ENCODE results near the gene HPS1.

The HPS1 gene

DNA sequence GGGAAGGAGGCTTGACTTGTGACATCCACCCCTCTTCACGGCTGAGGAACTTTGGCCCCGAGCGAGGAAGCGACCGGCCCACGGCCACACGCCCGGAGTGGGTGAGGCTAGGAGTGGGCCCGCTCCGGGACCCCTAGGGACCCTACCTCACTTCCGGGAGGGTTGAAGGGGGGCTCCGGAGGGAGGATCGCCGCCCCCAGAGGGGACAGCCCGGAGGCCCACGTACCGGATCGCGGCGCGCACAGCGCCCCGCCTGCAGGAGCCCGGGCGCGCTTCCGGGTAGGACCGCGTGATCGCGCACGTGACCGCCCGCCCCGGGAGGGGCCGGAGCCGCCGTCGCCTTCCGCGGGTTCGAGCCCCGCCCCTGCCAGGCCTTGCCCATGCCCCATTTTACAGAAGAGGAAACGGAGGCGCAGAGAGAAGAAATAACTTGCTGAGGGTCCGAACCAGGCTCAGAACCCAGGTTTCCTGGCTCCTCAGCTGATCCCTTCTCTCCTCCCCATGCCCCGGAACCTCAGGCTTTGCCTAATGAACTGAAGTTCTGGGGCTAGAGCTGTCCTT lies at the start of gene HPS1:
TSS of gene HPS1 (minus strand) at position 275 of the 561 bp plus-strand sequence. CDS start 3,695 bp downstream, outside the sequence.
- DNase-seq: peak; percentile 67

DNA sequence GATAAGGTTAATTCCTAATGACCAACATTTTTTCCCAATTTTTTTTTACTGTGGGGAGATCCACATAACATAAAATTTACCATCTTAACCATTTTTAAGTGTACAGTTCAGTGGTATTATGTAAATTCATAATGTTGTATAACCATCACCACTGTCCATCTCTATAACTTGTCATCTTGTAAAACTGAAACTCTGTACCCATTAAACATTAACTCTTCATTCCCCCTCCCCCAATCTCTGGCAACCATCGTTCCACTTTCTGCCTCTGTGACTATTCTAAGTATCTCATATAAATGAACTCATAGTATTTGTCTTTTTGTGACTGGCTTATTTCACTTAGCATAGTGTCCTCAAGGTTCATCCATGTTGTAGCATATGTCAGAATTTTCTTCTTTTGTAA lies 46.0 kb upstream of the HPS1 start:
- DNase-seq: no peak

DNA sequence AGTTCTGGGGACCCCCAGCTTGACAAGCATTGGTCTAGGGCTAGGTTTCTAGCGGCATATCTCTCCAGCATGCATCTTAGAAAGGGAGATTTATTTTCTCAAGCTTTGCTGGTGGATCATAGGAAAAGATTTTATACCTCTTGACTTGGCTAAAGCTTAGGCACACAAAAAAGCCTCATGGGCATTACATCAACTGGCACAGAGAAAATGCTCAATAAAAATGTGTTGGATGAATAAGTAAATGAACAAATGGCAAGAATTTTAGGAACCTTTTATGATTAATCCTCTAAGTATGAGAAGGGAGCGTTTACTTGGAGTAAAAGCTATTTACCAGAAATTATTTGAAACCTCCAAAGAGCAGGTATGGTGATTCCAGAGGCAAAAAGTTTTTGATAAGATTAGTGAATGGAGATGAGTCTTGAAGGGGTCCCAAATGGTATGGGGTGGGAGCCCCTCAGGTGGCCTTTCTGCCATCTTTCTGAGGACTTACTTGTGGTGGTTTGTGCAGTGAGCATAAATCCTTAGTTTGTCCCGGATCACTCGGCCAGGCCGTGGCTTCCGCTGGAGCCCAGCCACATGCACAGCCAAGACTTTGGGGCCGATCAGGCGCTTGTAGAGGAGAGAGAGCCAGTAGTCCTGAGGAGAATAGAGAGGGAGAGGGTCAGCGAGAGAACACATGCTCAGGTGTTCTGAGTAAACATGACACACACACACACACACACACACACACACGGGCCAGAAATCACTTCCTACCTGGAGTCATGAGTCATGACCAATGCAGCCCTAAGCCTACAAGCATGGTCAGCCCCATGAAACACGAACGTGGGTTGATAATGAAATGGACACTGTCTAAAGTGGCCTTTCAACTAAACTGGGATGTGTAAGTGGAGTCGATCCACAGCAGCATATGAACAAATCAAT lies 43.1 kb upstream of the HPS1 start:
- no peak for DNase-seq

DNA sequence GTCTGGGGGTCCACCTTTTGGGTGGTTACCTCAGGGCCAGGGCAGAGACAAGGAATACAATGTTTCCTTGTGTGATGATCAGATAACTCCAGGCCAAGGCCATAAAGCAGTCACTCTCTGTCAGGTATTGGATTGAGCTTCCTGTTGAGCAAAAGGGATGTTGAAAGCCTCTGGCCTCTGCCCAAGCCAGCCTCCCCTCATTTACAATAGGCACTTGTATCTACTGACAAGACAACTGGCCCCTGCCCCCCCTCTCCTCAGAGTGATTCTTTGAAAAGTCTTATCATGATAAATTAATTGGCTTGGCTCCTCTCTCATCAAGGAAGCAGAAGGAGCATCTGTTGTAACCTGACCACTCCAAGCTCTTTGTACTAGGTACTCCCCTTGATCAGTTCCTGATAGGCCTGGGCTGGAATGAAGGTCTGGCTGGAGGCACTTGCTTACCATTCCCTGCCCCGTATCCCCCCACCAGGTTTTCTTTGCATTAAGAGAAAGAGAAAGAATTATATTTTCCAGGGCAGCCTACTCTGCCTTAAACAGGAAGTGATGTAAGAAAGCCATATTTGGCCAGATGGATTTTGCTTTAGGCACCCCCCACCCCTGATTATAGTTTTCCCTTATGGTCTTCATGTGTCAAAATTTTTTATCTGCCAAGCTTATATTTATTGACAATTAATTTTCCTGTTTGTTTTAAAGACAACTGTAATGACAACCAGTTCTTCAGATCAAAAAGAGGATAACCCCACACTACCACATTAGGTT lies 42.1 kb upstream of the HPS1 start:
- no peak for DNase-seq

DNA sequence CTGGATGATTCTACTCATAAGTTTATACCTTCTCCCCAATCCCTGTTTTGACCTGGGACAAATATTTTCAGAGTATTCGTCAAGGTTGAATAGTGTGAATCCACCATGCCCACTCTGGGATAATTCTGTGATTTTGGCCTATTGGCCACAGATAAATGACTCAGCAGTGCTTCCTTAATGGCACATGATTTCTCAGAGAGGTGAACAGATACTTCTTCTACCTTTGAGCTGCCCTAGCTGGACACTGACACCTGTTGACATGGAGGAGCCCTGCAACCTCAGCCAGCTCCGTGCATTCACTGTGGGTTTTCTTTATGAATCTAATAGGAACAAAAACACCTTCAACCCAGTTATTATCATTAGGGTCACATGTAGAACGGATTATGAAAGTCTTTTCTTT lies 40.9 kb upstream of the HPS1 start:
- DNase-seq: no peak

DNA sequence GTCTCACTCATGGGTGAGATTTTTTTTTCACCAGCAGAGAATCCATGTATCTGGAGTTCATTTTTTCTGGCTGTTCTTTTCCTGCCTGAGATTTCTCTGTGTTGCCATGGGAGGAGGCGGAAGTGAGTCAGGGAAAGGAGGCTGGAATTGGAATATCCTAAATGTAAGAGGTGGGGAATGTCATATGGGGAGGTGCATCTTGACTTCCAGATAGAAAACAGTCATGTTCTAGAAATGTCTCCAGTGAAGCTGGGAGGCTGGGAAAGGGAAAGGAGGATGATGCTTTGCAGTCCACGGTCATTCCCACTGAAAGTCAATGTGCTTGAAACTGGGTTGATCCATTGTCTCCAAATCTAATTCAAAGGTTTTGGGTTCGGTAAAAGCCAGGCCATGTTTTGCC lies 39.7 kb upstream of the HPS1 start:
- no peak for DNase-seq

DNA sequence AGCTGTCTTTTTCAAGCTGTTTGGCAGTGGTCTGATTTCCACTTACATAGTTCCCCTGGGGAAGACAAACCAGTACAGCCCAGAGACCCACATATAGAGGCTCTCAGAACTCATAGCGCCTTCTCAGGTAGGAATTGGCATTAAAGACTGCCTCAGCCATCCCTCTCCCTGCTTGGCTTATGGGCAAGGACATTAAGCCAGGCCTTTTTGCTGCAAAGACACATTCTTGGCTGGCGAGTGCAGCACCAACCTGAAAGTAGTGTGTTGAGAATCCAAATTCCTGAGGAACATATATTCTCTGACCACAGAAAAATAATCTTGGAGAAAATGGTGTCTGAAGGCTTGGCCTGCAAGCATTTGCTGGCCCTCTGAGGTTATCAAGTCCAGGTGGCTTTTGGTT lies 39.2 kb upstream of the HPS1 start:
- no peak for DNase-seq

DNA sequence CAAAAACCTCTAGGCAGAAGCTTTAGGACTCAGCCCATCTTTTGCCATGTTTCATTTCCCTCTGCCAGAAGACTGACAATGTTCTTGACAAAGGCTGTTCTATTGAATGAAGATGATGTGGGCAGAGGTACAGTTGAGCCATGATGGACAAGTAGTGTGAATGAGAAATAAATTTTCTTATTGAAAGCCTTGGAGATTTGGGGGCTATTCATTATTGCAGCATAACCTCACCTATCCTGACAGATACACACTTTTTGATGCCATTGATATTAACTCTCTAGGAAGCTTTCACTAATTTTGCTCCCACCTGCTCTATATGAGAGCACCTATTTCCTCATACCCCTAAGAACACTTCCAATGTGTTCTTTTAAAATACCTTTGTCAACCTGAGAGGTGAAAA lies 36.9 kb upstream of the HPS1 start:
- no peak for DNase-seq

DNA sequence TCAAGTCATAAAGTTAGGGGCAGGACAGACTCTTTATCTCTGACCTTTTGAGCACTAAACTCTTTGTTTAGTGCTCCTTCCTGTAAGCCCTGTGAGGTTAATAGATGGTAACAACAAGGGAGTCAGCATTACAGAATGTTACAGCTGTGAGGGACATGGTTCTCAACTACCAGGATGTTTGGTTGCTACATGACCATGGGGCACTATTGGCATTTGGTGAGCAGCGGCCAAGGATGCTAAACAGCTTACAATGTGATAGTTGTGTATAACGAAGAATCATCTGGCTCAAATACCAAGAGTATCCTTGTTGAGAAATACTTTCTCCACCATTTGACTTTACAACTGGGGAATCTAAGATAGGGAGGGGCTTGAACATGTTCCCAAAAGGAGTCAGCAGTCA lies 35.4 kb upstream of the HPS1 start:
- DNase-seq: no peak

DNA sequence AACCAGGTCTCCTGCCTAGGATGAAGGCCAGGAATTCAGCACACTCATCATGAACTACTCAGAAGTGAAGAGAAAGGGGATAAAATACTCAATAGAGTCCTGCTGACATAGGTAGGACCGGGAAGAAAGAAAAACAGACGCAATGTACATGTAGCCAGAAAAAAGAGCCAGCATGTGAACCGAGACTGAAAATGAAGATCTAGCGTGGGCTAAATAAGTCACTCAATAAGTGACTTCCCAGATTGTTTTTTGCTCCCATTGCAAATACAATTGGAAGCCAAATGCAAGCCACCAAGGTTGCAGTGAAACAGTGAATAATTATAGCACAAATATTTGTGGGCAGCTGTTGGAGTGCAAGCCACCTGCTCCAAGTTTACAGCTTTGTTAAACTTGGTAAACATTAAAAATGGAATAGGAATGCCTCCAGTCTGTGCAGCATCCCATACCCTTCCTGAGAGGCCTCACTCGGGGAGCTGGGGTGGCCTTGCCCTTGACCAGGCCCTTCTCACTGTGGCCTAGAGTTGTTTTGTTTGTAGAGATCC lies 34.7 kb upstream of the HPS1 start:
- DNase-seq: no peak

DNA sequence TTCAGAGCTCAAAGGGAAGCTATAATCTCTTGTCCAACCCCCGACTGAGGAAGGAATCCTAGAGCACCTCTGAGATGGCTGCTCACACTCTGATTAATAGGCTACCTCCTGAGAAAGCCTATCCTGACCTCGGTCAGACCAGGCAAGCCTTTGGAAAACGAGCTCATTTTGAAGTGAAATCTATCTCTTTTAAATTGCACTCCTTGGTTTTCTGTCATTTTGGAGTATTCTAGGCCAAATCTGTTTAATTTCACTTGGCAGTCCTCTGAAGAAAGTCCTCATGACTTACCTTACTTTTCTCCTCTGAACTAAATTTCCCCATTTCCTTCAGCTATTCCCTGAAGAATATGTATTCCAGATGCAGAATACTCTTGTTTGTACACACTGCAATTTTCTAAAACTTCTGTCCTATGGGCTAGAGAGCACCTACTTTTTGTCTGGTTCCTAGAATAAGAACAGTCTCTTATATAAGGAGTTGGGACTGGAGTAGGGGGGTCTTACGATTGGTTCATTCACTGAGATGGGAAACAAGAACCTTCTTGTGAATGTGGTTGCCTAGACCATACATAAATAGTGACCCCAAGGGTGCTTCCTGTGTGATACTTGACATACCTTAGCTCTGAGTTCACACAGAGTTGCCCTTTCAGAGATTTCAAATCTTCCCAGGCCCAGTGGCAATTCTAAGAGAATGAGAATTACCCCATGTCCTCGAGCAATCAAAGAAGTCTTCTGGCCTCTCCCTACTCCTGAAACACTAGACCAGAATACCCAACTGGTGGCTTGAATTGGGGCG lies 31.9 kb upstream of the HPS1 start:
- no peak for DNase-seq

DNA sequence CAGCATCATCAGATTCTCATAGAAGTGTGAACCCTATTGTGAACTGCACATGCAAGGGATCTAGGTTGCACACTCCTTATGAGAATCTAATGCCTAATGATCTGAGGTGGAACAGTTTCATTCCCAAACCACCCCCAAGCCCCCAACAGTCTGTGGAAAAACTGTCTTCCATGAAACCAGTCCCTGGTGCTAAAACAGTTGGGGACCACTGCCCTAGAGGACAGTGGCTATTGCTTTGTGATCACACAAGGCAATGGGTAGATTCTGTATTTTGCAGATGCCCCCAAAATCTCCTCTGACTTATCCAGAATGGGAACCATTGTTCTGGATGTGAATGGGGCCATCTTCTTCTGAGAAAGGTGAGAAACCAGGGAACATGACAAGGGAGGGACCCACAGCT lies 31.1 kb upstream of the HPS1 start:
- no peak for DNase-seq

DNA sequence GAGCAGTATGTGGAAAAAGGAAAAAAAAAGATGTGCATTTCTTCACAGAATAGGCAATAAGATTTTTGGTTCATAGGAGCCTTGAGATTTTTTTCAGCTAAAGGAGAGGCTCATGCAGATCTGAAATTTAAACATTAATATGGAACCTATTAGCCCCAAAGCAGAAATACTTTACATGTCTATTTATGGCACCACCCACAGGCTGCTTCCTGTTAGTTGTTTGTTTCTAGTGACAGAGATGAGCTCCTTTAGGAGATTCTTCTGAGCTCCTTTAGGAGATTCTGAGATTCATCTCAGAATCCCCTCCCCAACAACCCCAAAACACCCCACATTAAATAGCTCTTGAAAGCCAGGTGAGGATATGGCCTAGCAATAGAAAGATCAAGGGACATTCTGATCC lies 27.9 kb upstream of the HPS1 start:
- no peak for DNase-seq

DNA sequence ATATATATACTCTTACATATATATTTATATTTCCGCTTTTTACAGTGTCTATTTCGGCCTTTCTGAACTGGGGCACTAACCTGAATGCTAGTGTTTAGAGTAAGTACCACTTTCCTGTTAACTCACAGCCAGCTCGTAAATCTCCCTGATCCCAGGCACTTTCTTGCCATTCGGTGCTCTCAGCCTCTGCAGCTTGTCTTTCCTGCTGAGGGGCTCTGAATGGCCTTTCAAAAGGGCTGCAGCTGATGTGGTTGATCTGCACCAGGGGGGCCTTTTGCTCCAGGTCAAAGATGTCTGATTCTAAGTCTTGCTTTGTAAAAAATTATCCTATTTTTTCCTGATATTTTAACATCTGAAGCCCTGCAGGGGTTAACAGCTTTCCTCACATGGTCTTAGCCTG lies 25.5 kb upstream of the HPS1 start:
- no peak for DNase-seq

DNA sequence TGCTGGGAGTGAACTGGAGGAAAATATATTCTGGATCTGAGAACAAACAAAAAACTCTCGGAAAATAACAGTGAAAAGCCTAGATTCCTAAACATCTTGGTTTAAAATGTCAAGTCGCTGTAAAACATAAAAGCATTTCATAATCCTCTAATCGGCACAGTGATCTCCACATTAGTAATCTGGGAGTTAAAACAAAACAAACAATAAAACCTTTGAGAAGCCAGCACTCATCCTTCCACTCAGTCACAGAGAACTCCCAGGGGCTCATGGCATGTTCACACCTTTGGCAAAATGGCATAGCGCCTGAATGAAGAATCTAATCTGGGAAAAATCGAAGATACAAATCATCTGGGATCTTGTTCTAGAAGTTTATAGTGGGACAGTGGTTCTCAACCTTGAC lies 24.1 kb upstream of the HPS1 start:
- DNase-seq: no peak

DNA sequence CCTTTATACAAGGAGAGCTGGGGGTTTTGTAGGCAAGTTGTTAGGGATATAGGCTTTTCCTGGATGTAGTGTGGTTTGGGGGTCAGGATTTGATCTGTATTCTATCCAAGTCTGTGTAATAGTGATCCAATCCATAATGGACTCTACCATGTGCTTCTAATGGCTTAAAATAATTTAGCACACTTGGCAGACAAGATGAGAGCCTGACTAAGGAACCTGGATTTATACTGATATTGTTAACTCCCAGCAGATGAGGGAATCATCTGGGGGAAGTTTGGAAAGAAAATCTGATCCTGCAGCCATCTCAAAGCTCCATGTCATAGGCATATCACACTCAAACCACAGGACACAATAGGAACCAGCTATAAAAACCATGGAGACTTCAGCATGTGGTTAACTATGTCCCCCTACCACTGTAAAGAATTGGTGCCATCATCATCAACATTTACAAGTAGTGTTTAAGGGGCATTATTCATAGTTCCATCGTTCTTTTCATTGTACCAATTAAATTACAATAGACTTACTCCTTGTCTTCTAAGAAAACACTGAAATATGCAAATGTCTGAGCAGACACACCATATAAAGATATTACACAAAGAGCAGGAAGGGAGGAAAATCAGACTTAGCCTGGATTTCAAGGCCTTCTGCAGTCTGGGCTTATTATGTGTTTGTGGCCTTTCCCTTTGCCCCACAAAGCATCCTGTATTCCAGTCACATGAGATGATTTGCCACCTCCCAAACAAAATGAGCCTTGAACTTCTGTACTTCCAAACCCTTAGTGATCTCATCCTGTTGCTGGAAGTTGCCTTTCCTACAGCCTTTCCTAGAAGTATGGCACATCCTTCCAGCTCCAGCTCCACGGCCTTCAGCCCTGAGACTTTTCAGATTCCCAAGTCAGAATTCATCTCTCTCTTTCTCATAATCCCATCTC lies 22.5 kb upstream of the HPS1 start:
- no peak for DNase-seq

DNA sequence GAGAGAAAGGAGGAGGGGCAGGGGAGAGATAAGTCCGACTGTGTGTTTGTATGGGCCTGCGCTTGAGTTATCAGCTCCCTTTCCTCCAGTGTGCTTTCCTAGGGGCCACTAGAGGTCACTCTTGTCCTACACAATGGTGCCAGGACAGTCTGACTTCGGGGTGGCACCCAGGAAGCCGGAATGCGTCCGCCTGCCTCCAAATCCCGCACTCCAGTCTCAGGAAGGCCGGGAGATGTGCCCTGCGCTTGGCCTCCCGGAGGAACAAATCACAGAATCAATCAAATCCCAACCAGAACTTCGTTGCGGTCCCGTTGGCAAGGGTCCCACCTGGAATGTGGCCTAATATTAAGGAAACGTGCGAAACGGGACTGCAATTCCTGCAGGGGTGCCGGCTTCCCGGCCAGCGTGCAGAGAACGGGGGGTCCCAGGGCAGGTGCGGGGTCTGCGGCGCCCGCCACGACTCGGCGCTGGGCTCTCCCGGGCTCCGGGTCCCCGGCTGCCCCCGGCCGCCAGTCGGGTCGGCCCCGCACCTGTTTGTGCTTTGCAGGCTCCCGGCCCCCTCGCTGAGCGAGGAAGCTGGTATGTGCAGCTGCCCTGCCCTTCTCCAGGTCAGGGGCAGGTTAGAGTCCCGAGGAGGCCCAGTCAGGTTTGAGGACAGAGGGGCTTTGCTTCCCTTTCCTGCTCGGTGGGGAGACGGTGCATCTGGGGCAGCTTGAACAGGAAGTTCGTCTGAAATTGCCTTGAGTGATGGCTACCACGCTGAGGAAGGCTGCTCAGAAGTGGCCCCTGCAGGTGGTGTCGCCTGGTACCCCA lies 21.0 kb upstream of the HPS1 start:
- DNase-seq: peak; percentile 37

DNA sequence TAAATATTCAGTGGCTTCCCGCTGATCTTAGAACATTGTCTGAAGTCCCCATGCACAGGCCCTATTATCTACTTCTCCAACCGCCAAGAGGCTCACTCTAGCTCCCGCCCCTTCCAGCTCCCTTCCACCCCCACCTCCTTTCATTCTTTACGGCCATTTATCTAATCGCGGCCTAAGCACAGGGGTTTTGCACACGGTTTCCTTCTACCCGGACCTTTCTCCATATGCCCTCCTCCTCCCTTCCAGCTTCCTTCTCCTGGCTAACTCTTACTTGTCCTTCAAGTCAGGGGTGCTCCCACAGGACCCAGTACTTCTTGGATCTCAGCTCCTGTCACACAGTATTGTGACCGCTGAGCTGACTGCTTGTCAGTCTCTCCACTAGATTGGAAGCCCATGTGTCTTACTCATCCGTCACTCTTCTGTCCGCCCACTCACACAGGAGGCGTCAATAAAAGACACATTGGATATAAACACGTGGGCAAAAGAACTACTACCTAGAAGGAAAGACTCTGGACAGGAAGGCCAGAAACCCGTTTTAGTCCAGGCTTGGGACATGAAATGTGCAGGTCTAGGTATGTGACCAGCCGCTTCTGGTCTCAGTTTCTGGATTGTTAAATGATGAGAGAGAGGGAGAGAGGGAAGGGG lies 20.2 kb upstream of the HPS1 start:
- DNase-seq: no peak

DNA sequence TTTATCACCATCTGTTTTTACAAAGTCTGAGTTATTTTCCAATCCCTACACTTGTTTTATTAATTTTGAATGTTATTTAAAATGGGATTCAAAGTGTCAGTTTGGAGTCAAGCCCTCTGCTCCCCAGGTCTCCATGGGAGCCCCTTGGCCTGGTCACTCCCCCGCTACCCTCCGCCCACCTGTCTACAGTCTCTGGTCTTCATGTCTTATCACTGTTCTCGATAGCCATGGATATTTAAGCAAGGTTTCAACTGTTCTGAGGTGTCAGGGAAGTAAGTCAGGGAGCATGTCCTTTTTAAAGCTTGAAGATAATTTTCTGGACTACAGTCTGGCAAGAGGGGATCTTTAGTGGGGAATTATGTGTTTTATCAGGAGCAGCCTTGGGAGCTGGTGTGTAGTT lies 19.1 kb upstream of the HPS1 start:
- DNase-seq: no peak
